T-helper 1 cell (primary cell): ENCODE results near the gene TESK1.

Source experiments
- DNase-seq, 5 donors: peaks; one replicate each; pipeline ENCODE4 v3.0.0-alpha.2; 2012 to 2020

TESK1 gene

DNA sequence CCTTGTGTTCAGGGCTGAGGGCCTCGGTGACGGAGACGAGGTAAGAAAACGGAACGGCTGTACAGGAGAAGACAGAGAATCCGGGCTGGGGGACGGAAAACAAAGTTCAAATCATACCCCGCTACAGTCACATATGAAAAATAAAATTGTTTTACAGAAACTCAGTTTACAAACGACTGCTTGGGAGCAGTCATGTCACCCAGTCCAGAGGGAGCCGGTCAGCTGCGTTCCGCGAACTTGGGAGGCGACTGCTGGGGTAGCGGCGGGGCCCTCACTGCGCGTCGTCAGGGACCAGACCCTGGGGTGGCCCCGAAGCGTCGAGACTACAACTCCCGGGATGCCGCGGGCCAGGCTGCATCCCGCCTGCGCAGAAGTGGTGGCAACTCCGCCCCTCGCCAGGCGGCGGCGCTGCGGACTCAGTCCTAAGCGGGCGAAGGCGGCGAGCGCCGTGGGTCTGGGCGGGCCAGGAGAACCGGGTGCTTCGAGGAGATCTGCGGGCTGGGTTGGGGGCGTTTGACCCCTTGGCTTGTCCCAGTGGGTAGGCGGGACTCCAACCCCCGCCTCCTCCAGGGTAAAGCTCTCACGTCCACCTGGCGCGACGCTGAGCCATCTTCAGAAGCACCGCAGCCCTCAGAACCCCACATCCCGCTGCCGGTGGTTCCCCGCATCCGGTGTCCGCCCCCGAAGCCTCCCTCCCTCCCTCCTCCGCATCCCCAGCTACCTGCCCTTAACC is 41.6 kb downstream of the TESK1 start:
- peak; percentile 83 to 94 (median 87) for DNase-seq

DNA sequence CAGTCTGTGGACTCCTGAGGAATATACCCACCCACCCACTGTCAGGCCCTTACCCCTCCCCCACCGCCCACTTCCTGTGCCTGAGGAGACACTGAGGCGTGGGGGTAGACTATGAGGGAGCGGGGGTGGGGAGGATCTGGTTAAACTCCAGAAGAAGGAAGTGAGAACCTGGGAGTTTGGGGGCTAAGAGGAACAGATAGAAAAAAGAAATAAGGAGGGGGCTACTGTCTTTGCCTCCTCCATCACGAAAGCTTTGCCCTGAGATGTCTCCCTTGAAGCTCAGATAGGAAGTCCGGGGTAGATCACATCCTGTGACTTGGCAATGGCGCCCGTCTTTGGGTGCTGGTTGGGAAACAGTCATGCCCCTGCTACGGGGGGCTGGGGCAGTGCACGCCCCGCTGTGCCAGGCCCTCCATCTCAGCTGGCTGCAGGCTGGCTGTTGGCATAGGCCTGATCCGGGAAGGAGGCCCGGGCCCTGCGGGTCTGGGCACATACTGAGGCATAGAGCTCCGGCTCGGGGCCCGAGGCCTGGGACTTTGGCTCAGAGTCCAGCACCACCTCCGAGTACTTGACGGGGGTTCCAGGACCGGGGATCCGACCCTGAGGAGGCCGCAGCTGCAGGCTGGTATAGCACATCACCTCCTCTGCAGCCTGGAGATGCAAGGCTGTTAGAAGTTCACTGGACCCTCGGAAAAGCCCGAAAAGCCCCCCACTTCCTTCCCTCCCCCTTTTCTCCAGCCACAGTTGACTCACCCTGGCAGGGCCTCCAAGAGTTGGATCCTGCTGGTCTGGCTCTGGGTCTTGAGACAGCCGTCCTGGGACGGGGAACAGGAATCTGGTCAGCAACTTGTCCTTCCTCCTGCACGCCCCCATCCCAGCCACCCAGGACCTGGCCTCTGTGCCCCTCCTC is 44.6 kb downstream of the TESK1 start:
- peak in 1 of 5 donors; percentile 60 for DNase-seq

DNA sequence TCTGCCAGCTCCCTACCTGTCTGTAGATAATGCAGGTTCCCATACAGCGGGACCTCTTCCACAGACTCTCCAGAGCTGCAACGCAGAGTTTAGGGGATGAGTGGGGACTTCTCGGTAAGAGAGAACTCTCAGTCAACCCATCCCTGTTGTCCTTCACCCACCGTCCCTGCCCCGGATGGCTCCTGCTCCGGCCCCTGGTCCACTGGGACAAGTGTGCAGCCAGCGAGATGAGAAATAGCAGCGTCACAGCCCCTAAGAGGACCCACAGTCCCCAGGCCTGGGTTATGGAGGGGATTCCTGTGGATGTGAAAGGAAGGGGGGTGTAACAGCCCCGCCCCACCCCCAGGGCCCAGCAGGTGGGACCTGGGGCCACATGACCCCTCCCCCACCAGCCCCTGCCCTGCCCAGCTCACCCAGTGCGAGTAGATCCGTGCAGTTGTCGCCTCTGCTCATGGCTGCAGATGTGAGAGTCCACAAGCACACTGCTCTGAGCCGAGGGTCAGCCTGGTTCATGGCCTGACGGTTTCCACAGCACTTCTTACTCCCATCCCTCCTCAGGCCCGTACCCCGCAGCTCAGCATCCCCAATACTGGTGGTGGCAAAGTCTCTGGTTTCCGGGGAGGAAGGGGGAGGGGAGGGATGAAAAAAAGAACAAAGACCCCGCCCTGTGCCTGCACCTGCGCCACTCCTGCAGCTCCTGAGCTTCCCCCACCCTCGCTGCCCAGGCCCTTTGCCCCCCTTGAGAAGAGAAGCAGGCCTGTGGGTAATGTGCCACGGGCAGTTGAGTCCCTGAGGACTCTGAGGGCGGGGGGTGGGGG is 45.5 kb downstream of the TESK1 start, which contains the start of gene SIT1:
Gene SIT1, minus strand, starts transcription at position 591 of the 818 bp plus-strand sequence. Its CDS starts 78 bp downstream, at position 513.
- DNase-seq = peak in 2 of 5 donors; percentile 40 to 45

DNA sequence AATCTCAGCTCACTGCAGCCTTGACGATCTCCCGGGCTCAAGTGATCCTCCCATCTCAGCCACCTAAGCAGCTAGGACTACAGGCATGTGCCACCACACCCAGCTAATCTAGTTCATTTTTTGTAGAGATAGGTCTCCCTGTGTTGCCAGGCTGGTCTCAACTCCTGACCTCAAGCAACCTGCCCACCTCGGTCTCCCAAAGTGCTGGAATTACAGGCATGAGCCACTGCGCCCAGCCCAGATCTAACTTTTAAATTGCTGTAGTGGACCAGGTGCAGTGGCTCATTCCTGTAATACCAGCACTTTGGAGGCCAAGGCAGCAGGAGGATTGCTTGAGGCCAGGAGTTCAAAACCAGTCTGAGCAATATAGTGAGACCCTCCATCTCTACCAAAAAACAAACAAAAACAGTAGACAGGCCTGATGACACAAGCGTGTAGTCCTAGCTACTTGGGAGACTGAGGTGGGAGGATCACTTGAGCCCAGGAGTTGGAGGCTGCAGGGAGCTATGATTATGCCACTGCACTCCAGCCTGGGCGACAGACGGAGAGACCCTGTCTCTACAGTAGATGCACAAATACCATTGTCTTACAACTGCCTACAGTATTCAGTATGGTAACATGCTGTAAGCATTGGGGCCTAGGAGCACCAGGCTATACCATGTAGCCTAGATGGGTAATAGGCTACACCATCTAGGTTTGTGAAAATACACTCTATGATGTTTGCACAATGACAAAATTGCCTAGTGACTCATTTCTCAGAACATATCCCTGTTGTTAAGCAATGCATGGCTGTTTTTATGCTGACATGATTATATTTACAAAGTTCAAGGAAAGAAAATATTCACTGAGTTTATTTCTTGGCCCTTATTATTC is 47.1 kb downstream of the TESK1 start:
- DNase-seq = no peak

DNA sequence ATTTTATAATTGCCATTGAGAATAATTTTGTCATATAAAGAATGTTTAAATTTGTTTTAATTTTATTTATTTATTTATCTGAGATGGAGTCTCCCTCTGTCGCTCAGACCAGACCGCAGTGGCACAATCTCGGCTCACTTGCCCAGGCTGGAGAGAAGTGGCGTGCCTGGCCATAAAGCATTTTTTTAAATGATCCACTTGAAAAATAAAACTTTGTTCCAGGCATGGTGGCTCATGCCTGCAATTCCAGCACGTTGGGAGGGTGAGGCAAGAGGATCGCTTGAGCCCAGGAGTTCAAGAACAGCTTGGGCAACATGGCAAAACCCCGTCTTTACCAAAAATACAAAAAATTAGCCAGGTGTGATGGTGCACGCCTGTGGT is 47.8 kb downstream of the TESK1 start:
- no peak for DNase-seq

DNA sequence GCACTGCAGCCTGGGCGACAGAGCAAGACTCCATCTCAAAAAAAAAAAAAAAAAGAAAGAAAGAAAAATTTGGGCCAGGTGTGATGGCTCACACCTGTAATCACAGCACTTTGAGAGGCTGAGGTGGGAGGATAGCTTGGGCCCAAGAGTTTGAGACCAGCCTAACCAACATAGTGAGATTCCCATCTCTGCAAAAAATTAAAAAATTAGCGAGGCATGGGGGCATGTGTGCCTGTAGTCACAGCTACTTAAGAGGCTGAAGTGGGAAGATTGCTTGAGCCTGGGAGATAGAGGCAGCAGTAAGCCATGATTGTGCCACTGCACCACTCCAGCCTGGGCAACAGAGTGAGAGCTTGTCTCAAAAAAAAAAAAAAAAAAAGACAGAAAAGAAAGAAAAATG is 48.5 kb downstream of the TESK1 start:
- DNase-seq = no peak

DNA sequence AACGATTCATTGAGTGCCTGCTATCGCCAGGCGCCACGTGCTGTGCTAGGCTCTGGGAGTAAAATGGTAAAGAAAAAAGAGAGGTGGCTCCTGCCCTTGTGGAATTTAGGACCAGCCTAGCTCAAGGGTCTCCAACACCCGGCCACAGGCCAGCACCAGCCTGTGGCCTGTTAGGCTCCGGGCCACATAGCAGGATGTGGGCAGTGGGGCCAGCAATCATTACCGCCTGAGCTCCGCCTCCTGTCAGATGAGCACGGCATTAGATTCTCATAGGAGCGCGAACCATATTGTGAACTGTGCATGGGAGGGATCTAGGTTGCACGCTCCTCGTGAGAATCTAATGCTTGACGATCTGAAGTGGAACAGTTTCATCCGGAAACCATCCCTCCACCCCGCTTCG is 51.3 kb downstream of the TESK1 start:
- DNase-seq = no peak

DNA sequence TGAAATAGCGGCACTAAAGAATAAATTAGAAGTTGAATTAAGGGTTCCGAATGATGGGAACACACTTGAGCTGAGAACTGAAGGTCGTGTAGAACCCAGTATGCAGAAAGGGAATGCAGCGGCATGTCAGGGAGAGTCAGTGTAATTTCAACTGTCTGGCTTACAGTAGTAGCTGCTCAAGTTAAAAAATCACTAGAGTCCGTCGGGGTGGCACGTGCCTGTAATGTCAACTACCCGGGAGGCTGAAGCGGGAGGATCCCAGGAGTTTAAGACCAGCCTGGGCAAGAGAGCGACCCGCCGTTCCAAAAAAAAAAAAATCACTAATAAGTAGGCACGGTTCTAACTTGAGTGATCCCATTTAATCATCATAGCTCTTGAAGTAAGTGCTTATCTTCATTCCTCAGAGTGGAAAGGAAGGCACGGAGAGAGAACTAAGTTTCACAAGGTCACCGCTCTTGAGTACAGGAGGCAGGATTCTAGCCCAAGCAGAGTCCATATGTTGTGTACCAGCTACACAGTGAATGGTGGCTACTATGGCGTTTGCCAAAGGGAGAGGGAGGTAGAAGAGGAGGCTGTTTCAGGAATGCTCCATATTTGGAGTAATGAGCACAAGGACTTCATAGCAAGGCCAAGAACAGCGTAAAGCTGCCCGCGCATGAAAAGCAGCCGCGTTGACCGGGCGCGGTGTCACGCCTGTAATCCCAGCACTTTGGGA is 51.9 kb downstream of the TESK1 start:
- DNase-seq = no peak

DNA sequence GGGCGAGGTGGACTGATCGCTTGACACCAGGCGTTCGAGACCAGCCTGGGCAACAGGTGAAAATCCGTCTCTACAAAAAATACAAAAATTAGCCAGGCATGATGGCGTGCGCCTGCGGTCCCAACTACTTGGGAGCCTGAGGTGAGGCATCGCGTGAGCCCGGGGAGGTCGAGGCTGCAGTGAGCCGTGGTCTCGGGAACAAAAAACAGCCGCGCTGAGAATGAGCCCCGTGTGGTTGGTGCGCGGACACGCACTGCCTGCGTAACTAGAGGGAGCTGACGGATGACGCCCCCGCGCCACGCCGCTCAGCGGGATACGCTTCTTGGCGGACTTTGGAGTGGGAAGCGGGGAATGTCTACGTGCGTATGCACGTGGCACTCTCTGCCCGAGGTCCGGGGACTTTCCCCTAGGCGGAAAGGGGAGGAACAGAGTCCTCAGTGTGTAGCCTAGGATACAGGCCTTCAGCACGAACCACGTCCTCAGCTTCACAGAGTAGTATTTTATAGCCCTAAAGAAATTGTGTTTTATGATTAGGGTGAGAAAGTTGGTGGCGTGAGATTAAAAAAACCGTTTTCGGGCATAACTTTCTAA is 52.6 kb downstream of the TESK1 start, which contains the start of gene RMRP:
Gene RMRP, minus strand, starts transcription at position 474 of the 591 bp plus-strand sequence.
- DNase-seq = peak; percentile 82 to 96 (median 83)

DNA sequence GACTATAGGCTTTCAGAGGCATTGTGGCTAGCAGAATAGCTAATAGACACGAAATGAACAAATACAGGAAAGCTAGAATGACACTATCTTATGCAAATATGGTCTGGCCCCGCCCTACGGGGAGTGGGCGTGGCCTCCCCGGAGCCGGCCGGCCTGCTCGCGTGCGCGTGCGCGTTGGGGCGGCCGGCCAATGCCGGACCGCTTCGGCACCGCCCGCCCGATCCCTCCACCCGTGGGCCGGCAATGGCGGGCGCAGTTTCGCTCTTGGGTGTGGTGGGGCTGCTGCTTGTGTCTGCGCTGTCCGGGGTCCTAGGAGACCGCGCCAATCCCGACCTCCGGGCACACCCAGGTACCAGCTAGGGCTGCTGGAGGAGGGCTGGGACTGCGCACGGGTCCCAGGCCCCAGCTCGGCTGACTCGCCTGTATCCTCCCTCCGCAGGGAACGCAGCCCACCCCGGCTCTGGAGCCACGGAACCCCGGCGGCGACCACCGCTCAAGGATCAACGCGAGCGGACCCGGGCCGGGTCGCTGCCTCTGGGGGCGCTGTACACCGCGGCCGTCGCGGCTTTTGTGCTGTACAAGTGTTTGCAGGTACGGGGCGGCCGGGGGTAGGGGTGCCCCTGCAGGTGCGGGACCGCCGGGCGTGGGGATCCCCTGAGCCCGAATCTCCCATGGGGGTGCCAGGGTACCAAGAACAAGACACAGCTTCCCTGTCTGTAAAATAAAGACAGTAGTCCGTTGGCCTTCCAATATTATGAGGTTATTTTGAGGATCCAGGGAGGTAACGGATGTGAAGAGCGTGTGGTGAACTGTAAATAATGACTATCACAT is 53.3 kb downstream of the TESK1 start, which contains the start of gene CCDC107:
Gene CCDC107, plus strand, starts transcription at position 156 of the 831 bp plus-strand sequence. Its CDS starts 88 bp downstream, at position 244.
- DNase-seq = peak; percentile 74 to 85 (median 79)

DNA sequence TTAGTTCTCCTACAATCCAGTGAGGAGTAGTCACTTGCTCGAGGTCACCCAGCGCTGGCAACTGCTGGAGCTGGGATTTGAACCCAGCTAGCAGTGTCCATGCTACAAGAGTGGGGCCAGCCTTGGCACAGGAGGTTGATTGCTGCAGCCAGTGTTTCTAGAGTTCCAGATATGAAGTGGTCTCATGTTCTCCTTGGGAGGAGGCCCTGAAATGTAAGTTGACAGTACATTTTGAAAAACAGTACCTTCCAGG is 53.8 kb downstream of the TESK1 start:
- DNase-seq = no peak

DNA sequence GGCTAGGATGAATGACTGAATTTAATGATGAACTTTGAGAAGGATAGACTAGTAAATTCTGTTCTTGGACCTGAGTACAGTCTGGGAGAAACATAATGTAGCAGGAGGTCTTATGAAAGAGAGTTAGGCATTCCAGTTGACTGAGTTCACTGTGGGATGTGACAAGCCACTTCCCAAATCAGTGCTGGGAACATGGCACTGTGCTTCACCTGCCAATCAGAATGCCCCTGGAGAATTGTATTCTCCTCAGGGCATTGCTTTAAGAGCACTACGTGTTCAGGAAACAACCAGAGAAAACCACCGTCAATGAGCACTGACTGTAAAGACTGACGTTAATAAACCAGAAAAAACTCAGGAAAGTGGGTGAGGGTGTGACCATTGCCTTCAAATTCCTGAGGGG is 54.3 kb downstream of the TESK1 start:
- DNase-seq = no peak
